NB4 (cell line): ENCODE measurements around the gene EVA1C.

Experiments
- DNase-seq: peaks from one replicate; pipeline ENCODE4 v3.0.0; 2010; ENCODE audit warnings: low read depth
- H3K4me3 ChIP-seq: one replicate; pipeline ENCODE4 v1.5.1; 2011; ENCODE audit warnings: mild to moderate bottlenecking, low read depth, low read length, moderate library complexity
- MAX ChIP-seq: IDR thresholded peaks from 2 replicates; pipeline ENCODE4 v1.6.1; 2011; ENCODE audit warnings: low read depth, low read length
- MYC ChIP-seq: IDR thresholded peaks from 2 replicates; pipeline ENCODE4 v1.6.1; 2011; ENCODE audit warnings: low read depth, low read length
- POLR2A ChIP-seq: IDR thresholded peaks from 2 replicates; pipeline ENCODE4 v1.6.1; 2011; ENCODE audit warnings: mild to moderate bottlenecking; ENCODE audit not compliant: insufficient read length; ENCODE audit errors: extremely low read depth
- TF ChIP-seq, protein P1 (sequence below): IDR thresholded peaks from one replicate; pipeline ENCODE4 v1.5.1; 2012; ENCODE audit warnings: low read depth, low read length

Gene EVA1C

DNA sequence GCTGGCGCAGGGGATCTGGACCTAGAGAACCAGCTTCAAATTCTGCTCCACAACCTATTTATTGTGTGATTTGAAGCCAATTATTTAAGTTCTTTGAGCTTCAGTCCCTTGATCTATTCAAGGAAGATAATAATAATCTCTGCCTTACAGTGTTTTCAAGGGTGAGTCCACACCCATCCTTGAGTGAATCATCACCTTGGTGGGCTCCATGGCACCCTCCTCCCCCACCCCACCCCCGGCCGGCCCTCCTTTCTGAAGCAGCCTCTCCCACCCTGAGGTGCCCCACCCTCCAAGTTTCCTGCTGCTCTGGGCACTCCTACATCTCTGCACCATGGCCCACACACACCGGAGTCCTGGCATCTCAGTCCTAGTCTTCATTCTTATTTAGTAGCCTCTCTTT, 134.5 kb downstream of the EVA1C start:
- DNase-seq: no peak
- H3K4me3 ChIP-seq: no peak overlapping the region
- TF ChIP-seq MAX (no peak), POLR2A (no peak), MYC (no peak)
- TF ChIP-seq, protein P1, sequence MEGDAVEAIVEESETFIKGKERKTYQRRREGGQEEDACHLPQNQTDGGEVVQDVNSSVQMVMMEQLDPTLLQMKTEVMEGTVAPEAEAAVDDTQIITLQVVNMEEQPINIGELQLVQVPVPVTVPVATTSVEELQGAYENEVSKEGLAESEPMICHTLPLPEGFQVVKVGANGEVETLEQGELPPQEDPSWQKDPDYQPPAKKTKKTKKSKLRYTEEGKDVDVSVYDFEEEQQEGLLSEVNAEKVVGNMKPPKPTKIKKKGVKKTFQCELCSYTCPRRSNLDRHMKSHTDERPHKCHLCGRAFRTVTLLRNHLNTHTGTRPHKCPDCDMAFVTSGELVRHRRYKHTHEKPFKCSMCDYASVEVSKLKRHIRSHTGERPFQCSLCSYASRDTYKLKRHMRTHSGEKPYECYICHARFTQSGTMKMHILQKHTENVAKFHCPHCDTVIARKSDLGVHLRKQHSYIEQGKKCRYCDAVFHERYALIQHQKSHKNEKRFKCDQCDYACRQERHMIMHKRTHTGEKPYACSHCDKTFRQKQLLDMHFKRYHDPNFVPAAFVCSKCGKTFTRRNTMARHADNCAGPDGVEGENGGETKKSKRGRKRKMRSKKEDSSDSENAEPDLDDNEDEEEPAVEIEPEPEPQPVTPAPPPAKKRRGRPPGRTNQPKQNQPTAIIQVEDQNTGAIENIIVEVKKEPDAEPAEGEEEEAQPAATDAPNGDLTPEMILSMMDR: no peak

DNA sequence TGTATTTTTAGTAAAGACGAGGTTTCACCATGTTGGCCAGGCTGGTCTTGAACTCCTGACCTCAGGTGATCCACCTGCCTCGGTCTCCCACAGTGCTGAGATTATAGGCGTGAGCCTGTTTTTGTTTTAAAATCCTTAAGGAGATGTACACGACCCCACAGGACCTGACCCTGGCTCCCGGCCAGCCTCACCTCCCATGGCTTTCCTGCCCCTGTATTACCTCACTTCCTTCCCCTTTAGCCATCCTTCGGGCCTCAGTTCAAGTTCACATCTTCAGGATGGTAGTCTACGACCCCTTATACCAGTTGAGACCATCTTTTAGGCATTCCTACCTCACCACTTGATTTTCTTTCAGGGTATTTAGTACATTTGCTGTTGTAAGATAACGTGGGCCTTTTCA, 136.5 kb downstream of the EVA1C start:
- H3K4me3 ChIP-seq: no peak overlapping the region
- TF ChIP-seq POLR2A (no peak), MYC (no peak), MAX (no peak)
- TF ChIP-seq, protein P1: no peak
- DNase-seq: no peak

DNA sequence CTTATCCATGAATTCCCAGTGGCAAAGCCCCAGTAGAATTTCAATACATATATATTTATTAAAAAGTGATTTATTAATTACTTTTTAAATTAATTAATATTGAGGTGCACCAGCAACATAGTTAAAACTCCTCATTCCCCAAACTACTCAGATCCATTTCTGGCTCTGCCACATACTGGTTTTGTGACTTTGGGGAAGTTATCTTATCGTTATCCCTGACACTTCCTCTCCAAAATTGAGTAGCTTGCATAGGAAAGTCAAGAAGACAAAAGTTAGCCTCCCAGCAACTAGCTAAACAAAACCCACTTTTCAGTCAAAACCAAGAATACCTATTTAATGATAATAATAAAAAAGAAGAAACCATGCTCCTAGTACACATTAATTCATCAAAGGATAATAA, 136.9 kb downstream of the EVA1C start:
- no peak for DNase-seq
- TF ChIP-seq, protein P1: no peak
- TF ChIP-seq POLR2A (no peak), MYC (no peak), MAX (no peak)
- no peak overlapping the region for H3K4me3 ChIP-seq

- no peak overlapping the region for H3K4me3 ChIP-seq
- no peak for DNase-seq
- TF ChIP-seq, protein P1: no peak
- TF ChIP-seq MAX (no peak), MYC (no peak), POLR2A (no peak)
Observed at GRCh38 chr21:32549886-32550285, 137.4 kb downstream of the EVA1C start.

DNA sequence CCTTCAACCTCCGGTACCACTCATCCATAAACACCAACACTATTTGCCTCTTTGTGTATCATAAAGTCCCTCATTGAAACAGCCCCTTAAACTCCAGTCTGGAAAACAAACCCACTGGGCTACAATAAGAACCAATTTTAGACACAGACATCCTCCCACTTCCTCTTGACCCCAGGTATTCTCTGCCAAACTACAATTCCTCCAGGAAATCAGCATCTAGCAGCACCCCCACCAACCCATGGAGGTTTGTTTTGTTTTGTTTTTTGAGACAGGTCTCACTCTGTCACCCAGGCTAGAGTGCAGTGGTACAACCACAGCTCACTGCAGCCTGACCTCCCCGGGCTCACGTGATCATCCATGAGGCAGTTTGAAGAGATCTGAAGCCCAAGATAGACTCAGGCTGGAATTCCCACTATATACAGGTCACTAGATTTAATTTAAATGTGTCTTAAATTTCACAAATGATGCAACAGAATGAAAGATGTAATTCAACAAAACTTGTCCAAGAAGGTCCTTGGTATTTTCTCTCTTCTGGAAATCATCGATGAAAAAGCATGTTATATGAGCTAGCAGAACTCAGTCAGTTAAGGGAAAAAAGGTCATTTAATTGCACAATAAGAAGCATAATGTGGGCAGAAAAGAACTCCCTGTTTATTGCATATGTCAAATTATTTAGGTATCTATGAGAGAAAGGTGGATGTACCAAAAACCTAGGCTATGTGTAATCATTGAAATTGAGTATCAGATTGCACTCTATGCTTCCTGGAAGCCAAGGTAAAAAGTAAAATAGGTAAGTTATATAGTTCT, 142.5 kb downstream of the EVA1C start:
- DNase-seq: no peak
- no peak for TF ChIP-seq POLR2A
- TF ChIP-seq, protein P1: no peak
- TF ChIP-seq MYC: no peak
- TF ChIP-seq MAX: no peak
- no peak overlapping the region for H3K4me3 ChIP-seq
